EH (cell line): ENCODE measurements around the gene WNT6.

Experiments
- DNase-seq: peaks from one replicate; pipeline ENCODE4 v3.0.0-alpha.2; 2015; ENCODE audit warnings: low read depth

WNT6 gene

DNA sequence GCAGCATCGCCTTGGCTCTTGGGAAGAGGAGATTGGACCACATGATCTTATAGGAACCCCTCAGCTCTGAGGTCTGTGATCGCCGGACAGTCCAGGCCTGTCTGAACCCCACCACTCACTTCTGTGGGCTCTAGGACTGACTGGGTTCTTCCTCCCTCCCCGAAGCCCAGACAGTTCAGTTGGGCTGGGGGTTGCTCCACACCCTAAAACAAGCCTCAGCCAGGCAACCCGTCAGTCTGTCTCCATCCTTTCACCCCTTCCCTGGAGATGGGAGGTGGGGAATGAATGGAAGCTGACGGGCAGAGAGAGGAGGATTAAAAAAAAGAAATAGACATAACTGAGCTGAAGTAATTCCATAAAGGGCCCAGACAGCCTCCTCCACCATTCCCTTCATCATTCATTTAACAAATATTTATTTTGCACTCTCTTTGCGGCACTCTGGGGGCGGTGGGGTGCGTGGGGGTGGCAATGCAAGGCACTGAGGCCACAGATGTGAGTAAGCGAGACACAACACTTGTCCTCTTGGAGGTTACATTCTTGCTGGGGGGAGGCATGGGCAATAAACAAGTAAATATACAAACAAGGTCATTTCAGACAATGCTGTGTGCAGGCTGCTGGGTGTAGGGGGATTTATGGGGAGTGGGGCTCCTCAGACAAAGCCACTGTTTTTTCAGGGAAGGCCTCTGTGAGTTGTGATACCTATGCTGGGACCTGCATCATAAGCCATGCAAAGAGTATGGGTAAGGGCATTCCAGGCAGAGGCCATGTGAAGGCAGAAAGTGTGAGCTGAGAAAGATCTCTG, 33.9 kb downstream of the WNT6 start:
- DNase-seq: no peak

GRCh38 chr2:218894151-218894879, 34.7 kb downstream of the WNT6 start:
- DNase-seq: no peak

DNA sequence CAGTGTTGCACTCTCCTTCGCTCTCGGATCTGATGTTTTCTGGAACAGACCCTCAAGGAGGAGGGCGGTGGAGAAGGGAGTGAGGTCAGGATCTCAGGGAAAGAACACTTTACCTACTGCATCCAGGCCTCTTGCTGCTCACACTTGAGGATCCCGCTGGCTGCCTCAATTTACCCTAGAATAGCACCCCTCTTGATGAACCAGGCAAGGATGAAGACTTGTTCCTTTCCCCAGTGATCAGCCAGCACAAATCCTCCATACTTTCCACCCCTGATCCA, 35.2 kb downstream of the WNT6 start:
- no peak for DNase-seq

- DNase-seq: no peak
These were observed 35.7 kb downstream of the WNT6 start for GRCh38 chr2:218895326-218895725.

GRCh38 chr2:218895759-218896500, 36.3 kb downstream of the WNT6 start:
- no peak for DNase-seq

DNA sequence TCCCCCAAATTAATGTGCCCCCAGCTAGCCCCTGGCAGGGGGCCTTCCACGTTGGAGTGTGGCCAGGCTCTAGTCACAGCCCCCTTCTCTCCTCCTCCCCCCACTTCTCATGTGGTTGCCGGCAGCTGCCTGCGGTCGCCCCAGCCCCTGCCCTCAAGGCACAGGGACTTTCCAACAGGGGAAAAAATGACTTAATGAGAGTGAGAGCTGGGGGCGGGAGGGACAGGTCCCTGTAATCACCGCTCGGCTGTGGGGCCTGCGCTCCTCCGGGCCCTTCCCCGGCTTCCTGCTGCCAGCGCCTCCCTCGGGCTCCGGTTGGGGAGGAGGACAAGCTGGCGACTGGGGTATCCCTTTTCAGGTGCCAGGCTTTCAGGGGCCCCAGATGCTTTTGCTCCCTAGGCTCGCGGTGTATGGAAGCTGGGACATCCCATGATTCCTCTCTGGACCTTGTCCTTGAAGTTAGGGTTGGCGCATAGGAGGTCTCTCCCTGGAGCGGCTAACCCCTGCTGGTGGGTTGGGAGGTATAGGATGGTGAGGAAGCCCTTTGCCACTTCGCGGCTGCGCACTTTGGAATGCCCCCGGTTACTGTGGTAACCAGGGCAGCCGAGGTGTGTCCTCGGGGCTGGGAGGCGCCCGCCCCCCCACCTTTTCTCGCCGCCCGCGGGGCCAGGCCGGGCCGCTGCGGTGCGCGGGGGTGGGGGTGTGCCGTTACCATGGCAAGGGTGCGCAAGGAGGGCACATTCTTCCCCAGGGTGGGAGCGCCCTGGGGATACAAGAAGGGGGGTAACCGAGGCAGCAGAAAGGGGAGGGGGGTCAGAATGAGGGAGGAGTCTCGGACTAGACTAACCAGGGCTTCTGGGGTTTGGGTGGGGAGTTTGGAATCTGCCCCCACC, 37.1 kb downstream of the WNT6 start:
- DNase-seq: no peak

DNA sequence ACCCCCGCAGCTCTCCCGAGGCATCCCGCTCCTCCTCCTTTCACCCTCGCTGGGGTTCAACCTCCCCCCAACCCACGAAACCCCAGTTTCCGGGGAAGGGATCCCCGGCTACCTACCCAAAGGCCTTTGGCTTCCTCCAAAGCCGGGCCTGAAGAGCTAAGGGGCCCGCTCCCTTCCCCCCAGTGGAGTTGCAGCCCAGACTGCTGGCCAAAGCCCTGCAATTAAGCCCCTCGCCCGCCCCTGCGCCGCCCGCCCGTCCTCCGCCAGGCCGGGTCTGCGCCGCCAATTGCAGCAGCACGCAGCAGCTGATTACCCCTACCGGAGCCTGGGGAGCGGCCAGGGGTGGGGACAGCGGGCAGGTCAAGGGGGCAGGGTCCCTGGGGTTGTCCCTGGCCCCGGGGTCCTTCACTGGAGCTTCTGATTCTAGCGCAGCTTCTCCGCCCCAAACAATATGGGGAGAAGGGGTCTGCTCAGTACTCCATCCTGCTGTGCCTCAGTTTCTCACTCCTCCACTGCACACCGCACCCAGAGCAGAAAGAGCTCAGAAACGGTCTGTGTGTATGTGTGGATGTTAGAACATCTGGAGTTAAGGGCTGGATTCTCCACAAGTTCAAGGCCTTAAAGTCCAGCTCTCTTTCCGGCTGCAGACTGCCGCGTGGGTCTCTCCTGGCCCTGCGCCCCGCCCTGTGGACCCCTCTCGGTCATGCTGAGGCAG, 37.9 kb downstream of the WNT6 start:
- DNase-seq: no peak

GRCh38 chr2:218898109-218898878, 38.7 kb downstream of the WNT6 start:
- DNase-seq: peak; percentile 38

GRCh38 chr2:218899147-218899546, 39.5 kb downstream of the WNT6 start:
- no peak for DNase-seq

DNA sequence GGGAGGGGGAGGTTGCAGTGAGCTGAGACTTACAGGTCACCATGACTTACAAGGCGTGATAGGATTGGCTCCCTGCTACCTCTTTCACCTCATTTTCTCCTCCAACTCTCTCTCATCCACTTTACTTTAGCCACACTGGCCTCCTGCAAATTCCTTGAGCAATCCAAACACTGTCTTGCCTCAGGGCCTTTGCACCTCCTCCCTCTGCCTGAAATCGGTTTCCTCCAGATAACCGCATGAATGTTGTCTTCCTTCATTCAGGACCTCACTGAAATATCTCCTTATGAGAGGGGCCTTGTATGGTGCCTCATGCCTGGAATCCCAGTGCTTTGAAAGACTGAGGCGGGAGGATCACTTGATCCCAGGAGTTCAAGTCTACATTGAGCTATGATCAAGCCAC, 42.8 kb downstream of the WNT6 start:
- DNase-seq: no peak

DNA sequence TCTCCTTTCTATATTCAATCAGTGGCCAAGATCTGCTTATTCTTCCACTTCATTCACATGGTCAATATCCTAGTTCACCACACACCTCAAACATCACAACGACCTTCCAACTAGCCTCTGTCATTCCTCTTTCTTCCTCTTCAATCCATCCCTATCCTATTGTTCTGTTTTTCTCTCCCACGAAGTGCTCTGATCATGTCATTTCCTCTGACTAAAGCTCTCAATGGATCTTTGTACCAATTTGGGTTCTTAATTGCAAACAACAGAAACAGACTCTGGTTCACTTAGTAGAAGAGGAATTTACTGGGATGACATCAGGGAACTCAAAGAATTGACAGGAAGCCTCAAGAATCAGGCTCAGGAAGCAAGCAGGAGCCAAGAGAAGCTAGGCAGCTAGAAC, 44.6 kb downstream of the WNT6 start:
- DNase-seq: no peak

DNA sequence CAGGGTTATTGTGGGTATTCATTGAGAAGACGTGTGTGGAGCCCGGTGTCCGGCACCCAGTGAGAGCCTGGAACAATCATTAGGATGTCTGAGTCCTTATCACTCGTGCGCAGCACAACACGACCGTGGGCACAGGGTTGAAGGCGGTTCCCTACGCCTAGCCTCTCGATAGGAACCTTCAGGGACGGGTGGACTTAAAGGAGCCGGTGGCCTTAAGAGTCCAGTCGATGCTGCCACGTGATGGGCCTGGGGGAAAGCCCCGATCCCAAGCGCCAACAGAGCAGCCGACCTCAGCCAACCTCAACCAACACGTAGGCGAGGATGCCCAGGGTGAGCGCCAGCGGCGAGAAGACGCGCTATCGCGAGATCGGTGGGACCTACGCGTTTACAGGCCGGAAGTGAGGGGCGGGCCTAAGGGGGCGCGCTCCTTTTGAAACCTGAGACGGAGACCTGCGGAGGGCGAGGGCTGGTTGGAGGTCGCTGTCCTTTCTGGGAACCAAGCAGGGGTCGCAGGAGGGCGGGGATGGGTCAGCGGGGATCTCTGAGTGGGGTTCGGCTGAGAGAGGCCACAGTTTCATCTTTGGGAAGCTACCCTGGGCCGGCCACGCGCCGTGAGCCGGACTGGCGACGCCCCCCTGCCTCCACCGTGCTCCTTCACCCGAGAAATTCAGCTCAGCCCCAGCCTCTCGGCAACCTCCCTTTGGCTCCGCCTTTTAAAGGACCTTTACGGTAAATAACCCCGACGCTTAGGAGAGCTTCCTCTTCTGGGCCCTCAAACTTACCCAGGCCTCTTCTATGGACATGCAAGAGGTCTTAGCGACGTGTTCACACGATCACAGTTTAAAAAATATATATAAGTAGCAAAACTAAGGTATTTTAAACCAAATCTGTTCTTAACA, 49.4 kb downstream of the WNT6 start:
- DNase-seq: peak; percentile 84

DNA sequence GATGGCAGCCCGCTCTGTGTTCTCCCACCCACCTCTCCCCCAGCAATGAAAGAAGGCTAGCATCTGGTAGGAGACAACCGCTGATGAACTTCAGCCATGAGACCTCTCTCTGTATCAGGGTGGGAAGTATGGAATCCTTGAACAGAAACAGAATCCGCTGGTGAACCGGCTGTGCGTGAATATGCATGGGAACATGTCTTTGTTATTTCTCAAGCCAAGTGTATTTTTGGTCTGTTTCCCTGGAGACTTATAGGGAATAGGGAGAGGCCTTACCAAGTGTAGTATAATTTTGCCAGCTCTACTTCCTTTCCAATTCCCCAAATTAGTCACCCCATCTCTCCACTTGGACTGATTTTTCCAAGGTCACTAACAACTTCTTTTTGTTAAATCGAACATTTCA, 51.1 kb downstream of the WNT6 start:
- no peak for DNase-seq

DNA sequence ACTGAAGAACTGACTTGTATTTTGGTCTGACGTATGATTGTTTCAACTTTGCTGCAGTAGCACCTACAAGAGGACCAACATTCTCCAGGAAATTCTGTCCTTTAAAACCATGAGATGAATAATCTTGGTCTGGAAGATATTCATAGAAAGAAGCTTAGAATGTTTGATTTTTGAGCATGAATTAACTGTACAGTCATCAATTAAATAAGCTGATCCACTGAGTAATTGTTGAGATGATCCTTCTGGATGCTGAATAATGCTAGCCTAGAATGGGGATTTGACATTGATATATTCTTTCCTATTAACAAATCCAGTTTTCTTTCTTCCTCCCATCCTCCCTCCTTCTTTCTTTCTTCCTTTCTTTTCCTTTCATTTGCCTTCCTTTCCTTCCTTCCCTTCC, 60.9 kb downstream of the WNT6 start:
- no peak for DNase-seq
